Endothelial cell of umbilical vein (primary cell): ENCODE measurements around the gene SCYL2. TPM values are rescaled to one million over a fixed set of nuclear protein-coding genes. Genes with fewer than 3 reads are reported as not detected.

Experiments
- BruUV-seq: library from RNA; stranded (reverse); fragments of 400-500 nt; replicated peaks from 2 replicates; lab custom pipeline; 2021; lab: Mats Ljungman, UMichigan
- CTCF ChIA-PET: fragments of 300-600, 350-600 bp; sonication (Branson Sonifier 250); formaldehyde crosslinking; loops from one replicate; lab custom pipeline; 2021; ENCODE audit warnings: antibody characterized with exemption, inconsistent platforms; lab: Charles Lee
- POLR2A ChIA-PET: fragments of 300-600, 350-600 bp; sonication (Branson Sonifier 250); formaldehyde crosslinking; loops from one replicate; lab custom pipeline; 2021; ENCODE audit warnings: antibody characterized with exemption, inconsistent platforms; lab: Charles Lee
- DNase-seq: peaks from one replicate; pipeline ENCODE4 v3.0.0-alpha.2; 2011; ENCODE audit warnings: low read depth, low spot score
- FAIRE-seq: peaks from 2 replicates; lab custom pipeline; 2011; peaks lifted over from hg19 to GRCh38; lab: Jason Lieb, UNC
- H2AFZ ChIP-seq: 2 replicates; pipeline ENCODE4 v1.6.0; 2012; ENCODE audit warnings: low read depth, low read length, control low read depth, inconsistent platforms
- H3K27ac ChIP-seq: 2 replicates; pipeline ENCODE4 v1.5.1; 2011; ENCODE audit warnings: low read depth, mild to moderate bottlenecking, control low read depth, low read length, moderate library complexity; ENCODE audit not compliant: insufficient read depth
- H3K27me3 ChIP-seq, 2 experiments: 2 replicates each; pipeline versions ENCODE4 v1.6.0 to v1.6.1; 2011; ENCODE audit warnings: low read length in 2 of 2, mixed read lengths in 1 of 2; ENCODE audit not compliant: control insufficient read depth in 2 of 2, insufficient read depth in 2 of 2
- H3K36me3 ChIP-seq, 2 experiments: 2 replicates in 1 of 2; 3 replicates in 1 of 2; pipeline ENCODE4 v1.5.1; 2011; ENCODE audit warnings: low read length in 2 of 2, mild to moderate bottlenecking in 1 of 2, moderate library complexity in 1 of 2; ENCODE audit not compliant: control insufficient read depth in 2 of 2, insufficient read depth in 2 of 2; ENCODE audit errors: extremely low read depth in 1 of 2
- H3K4me1 ChIP-seq: 3 replicates; pipeline ENCODE4 v1.5.1; 2011; ENCODE audit warnings: mild to moderate bottlenecking, low read length; ENCODE audit not compliant: control insufficient read depth, insufficient read depth; ENCODE audit errors: extremely low read depth
- H3K4me2 ChIP-seq: 2 replicates; pipeline ENCODE4 v1.6.1; 2011; ENCODE audit warnings: low read length, control low read depth, mixed read lengths; ENCODE audit not compliant: insufficient read depth
- H3K4me3 ChIP-seq, 3 experiments: fragments of 200-600 bp in 1 of 3; sonication (generic), shearing (Covaris generic) in 1 of 3; replicated peaks in 1 of 3; 2 replicates each; pipeline ENCODE4 v1.5.1; 2011 to 2016; ENCODE audit warnings: control low read depth in 3 of 3, low read length in 3 of 3, mild to moderate bottlenecking in 2 of 3, inconsistent platforms in 1 of 3, low read depth in 1 of 3, moderate library complexity in 1 of 3; ENCODE audit not compliant: insufficient read depth in 1 of 3
- H3K79me2 ChIP-seq: 2 replicates; pipeline ENCODE4 v1.6.0; 2012; ENCODE audit warnings: low read length, inconsistent platforms; ENCODE audit not compliant: control insufficient read depth, insufficient read depth
- H3K9ac ChIP-seq: replicated peaks from 2 replicates; pipeline ENCODE3; 2011; ENCODE audit warnings: low read length, control low read depth; ENCODE audit not compliant: insufficient read depth; ENCODE audit errors: extremely low read depth
- H3K9me1 ChIP-seq: replicated peaks from 3 replicates; pipeline ENCODE4 v1.6.0; 2011; ENCODE audit warnings: mild to moderate bottlenecking, low read length; ENCODE audit not compliant: control insufficient read depth, insufficient read depth; ENCODE audit errors: extremely low read depth
- H3K9me3 ChIP-seq: replicated peaks from 2 replicates; pipeline ENCODE4 v1.5.1; 2012; ENCODE audit warnings: low read length, inconsistent platforms; ENCODE audit not compliant: control insufficient read depth, insufficient read depth
- H4K20me1 ChIP-seq: replicated peaks from 2 replicates; pipeline ENCODE3; 2011; ENCODE audit warnings: mild to moderate bottlenecking, low read length; ENCODE audit not compliant: control insufficient read depth, insufficient read depth; ENCODE audit errors: extremely low read depth
- EZH2 ChIP-seq: IDR thresholded peaks from 2 replicates; pipeline ENCODE4 v1.6.1; 2012; ENCODE audit warnings: borderline replicate concordance, low read depth, mild to moderate bottlenecking, moderate library complexity, low read length, inconsistent platforms; ENCODE audit not compliant: severe bottlenecking
- FOS ChIP-seq: IDR thresholded peaks from 2 replicates; pipeline ENCODE4 v1.6.1; 2011; ENCODE audit warnings: mild to moderate bottlenecking, low read length, moderate library complexity, borderline replicate concordance; ENCODE audit not compliant: insufficient read depth
- GATA2 ChIP-seq: IDR thresholded peaks from 2 replicates; pipeline ENCODE4 v1.7.0; 2011; ENCODE audit warnings: low read depth, mild to moderate bottlenecking, moderate library complexity, mixed read lengths, low read length; ENCODE audit not compliant: insufficient read length, insufficient read depth
- JUN ChIP-seq: IDR thresholded peaks from 2 replicates; pipeline ENCODE4 v1.6.1; 2011; ENCODE audit warnings: borderline replicate concordance, low read depth; ENCODE audit not compliant: insufficient read length, insufficient read depth
- POLR2A ChIP-seq: IDR thresholded peaks from 2 replicates; pipeline ENCODE4 v1.6.1; 2012; ENCODE audit warnings: low read depth, mild to moderate bottlenecking, control low read depth, low read length
- POLR2AphosphoS5 ChIP-seq: IDR thresholded peaks from 2 replicates; pipeline ENCODE4 v1.6.1; 2012; ENCODE audit warnings: low read depth, mild to moderate bottlenecking, control low read depth, low read length, moderate library complexity; ENCODE audit not compliant: insufficient read depth
- dilution Hi-C: fragments of 300-500 bp; cut with MboI; formaldehyde crosslinking; loops from one replicate; pipeline ENCODE4 v1.15.0; 2019; ENCODE audit warnings: low sequenced_read_pairs; ENCODE audit not compliant: extremely low pct_ligation_motif_present
- intact Hi-C: fragments of 100-400 bp; cut with micrococcal nuclease; formaldehyde crosslinking; loops from one replicate; pipeline ENCODE4 v1.10.0; 2022
- polyA plus RNA-seq, 4 experiments: library from polyadenylated mRNA; depleted of rRNA in 3 of 4; stranded (reverse) in 3 of 4; unstranded in 1 of 4; fragments of >200 nt; gene quantifications; 2 replicates each; pipeline versions ENCODE4 v1.2.1 to v1.2.3, GENCODE V29; 2011 to 2012; ENCODE audit warnings: missing spikeins in 1 of 4
- total RNA-seq: library from RNA; stranded (reverse); gene quantifications from 2 replicates; pipeline ENCODE4 v1.2.3, GENCODE V29; 2021
- TF ChIP-seq, protein P1 (sequence below): IDR thresholded peaks from 2 replicates; pipeline ENCODE4 v1.6.1; 2011; ENCODE audit not compliant: insufficient read depth, insufficient read length
- TF ChIP-seq, protein P2 (sequence below), 2 donors: IDR thresholded peaks; 1 replicate in 1 of 2; 2 replicates in 1 of 2; pipeline ENCODE4 v1.5.1; 2011; ENCODE audit warnings: low read length in 2 of 2, mild to moderate bottlenecking in 2 of 2, moderate library complexity in 2 of 2, control low read depth in 1 of 2, inconsistent platforms in 1 of 2, low read depth in 1 of 2; ENCODE audit not compliant: insufficient read depth in 1 of 2; ENCODE audit errors: extremely low read depth in 1 of 2

Gene SCYL2
- total and polyA plus RNA-seq, 2 donors (not counting 3 experiments of a cell fraction or from before 2014, with no cell fraction given): 12.5 to 41.4 TPM

DNA sequence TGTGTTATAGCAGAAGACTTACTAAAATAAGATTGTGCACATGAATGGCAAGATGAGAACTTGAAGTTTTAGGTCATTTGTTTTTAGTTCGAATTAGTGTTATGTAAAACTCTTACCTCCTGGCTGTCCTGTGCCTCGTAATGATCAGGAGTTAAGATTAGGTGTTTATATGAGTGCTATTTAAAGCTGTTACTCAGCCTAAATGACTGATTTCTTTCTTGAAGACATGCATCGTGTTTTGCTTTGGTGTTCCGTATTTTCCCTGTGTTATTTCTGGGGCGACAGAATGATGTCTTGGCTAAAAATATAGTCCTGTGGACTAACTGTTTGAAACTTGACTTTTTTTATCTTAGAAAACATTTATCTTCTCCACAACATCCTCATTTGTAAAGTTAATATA lies 22.1 kb downstream of the SCYL2 start:
- no peak overlapping the region for H2AFZ ChIP-seq
- no peaks in the 10 kb centered on the region for H4K20me1 ChIP-seq
- FAIRE-seq (no peak), DNase-seq (no peak)
- no peaks in the 10 kb centered on the region for H3K4me1 ChIP-seq
- H3K4me2 ChIP-seq: no peak overlapping the region
- H3K9ac ChIP-seq: no peak overlapping the region
- TF ChIP-seq, protein P1, sequence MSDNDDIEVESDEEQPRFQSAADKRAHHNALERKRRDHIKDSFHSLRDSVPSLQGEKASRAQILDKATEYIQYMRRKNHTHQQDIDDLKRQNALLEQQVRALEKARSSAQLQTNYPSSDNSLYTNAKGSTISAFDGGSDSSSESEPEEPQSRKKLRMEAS: no peak
- TF ChIP-seq GATA2: no peak
- TF ChIP-seq JUN: no peak
- POLR2A ChIA-PET: no interaction called here
- peaks cover 2% of the 10 kb centered on the region for H3K9me1 ChIP-seq
- no TSS peak for BruUV-seq
- no peak overlapping the region for H3K4me3 ChIP-seq
- no peaks in the 10 kb centered on the region for H3K9me3 ChIP-seq
- dilution Hi-C loops: no loop called here
- no peaks in the 10 kb centered on the region for H3K27me3 ChIP-seq
- peaks cover 3% of the 10 kb centered on the region in 2 experiments for H3K36me3 ChIP-seq
- no peak overlapping the region for H3K27ac ChIP-seq
- intact Hi-C loops: no loop called here
- H3K79me2 ChIP-seq: no peaks in the 10 kb centered on the region
- CTCF ChIA-PET: no interaction called here

DNA sequence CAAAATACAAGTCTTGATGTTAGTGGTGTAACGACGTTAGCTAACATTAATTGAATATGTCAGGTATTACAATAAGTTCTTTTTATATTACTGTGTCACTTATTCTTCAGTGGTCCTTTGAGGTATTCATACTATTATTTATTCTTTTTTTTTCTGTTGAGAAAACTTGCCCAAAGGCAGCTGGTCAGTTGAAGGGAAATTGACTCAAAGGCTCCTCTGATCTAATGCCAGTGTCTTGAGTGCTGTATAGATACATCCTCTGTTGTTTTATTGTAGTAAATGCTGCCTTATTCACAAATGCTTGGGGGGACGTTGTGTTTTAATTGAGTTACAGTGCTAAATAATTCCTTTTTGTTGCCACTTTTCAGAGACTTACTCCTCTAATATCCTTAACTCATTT lies 23.0 kb downstream of the SCYL2 start:
- Histone ChIP-seq H2AFZ (no peak overlapping the region), H3K4me3 (no peak overlapping the region), H3K4me1 (no peaks in the 10 kb centered on the region), H3K27me3 (no peaks in the 10 kb centered on the region), H3K9ac (no peak overlapping the region), H4K20me1 (no peaks in the 10 kb centered on the region), H3K4me2 (no peak overlapping the region), H3K79me2 (no peaks in the 10 kb centered on the region), H3K9me1 (peaks cover 2% of the 10 kb centered on the region), H3K27ac (no peak overlapping the region), H3K36me3 (peaks cover 3% of the 10 kb centered on the region in 2 experiments), H3K9me3 (no peaks in the 10 kb centered on the region)
- FAIRE-seq: no peak
- ChIA-PET CTCF (no interaction called here), POLR2A (no interaction called here)
- no TSS peak for BruUV-seq
- no peak for TF ChIP-seq POLR2AphosphoS5
- no peak for TF ChIP-seq FOS
- TF ChIP-seq EZH2: no peak
- TF ChIP-seq, protein P1: no peak
- TF ChIP-seq POLR2A: no peak
- TF ChIP-seq, protein P2, sequence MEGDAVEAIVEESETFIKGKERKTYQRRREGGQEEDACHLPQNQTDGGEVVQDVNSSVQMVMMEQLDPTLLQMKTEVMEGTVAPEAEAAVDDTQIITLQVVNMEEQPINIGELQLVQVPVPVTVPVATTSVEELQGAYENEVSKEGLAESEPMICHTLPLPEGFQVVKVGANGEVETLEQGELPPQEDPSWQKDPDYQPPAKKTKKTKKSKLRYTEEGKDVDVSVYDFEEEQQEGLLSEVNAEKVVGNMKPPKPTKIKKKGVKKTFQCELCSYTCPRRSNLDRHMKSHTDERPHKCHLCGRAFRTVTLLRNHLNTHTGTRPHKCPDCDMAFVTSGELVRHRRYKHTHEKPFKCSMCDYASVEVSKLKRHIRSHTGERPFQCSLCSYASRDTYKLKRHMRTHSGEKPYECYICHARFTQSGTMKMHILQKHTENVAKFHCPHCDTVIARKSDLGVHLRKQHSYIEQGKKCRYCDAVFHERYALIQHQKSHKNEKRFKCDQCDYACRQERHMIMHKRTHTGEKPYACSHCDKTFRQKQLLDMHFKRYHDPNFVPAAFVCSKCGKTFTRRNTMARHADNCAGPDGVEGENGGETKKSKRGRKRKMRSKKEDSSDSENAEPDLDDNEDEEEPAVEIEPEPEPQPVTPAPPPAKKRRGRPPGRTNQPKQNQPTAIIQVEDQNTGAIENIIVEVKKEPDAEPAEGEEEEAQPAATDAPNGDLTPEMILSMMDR (IDR thresholded peaks at IDR 0.05; ENCODE audit: extremely low read depth in 1 of 2, insufficient read depth in 1 of 2, low read depth in 1 of 2, low read length in 2 of 2): no peak
- TF ChIP-seq JUN: no peak
- no peak for TF ChIP-seq GATA2
- dilution Hi-C loops: no loop called here
- intact Hi-C loops: no loop called here
- DNase-seq: no peak
